ENCODE data around the gene ERG. TPM values are rescaled to one million over a fixed set of nuclear protein-coding genes. Genes with fewer than 3 reads are reported as not detected.

ERG gene
- polyA plus RNA-seq, 1 of the 3 experiments (the other 2 are of a cell fraction), result not detected

DNA sequence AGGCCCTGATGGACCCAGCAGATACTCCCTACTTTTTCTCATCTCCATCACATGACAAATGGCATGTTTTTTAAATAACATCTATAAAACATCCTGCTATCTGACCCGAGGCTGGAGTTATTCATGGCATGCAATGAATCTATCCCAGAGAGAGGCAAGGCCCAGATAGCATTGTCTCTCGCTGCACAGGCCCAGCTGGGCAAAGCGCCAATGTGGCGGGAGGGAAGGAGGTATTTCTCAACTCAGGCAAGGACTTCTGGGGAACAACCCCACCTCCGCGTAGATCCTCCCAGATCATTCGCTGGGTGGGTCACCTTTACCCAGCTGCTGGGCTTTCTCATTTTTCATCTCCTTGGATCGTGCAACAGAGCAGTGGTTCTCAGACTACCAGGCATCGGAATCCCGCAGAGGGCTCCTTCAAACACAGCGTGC lies 59.8 kb downstream of the ERG start (continued):
- TF ChIP-seq EZH2phosphoT487 (IDR thresholded peaks at IDR 0.05; ENCODE audit: borderline replicate concordance, low read depth) (no peak), TEAD4 (IDR thresholded peaks at IDR 0.05; ENCODE audit: borderline replicate concordance, insufficient read depth) (peak; percentile 77), MEF2A (IDR thresholded peaks at IDR 0.05; ENCODE audit: borderline replicate concordance, low read depth) (no peak), GABPA (IDR thresholded peaks at IDR 0.05; ENCODE audit: low read depth) (no peak), FOXM1 (IDR thresholded peaks at IDR 0.05; ENCODE audit: low read depth) (no peak), TAF1 (IDR thresholded peaks at IDR 0.05; ENCODE audit: borderline replicate concordance, low read depth, low read length) (no peak), TCF12 (IDR thresholded peaks at IDR 0.05) (peak; percentile 68), RXRA (IDR thresholded peaks at IDR 0.05; ENCODE audit: borderline replicate concordance, low read depth) (peak; percentile 42; the same call in 1 of the 2 replicates), JUND (IDR thresholded peaks at IDR 0.05) (peak; percentile 64), NFIC (IDR thresholded peaks at IDR 0.05; ENCODE audit: borderline replicate concordance) (peak; percentile 91), RAD21 (IDR thresholded peaks at IDR 0.05; ENCODE audit: low read length) (no peak), YY1 (IDR thresholded peaks at IDR 0.05; ENCODE audit: low read depth) (no peak), CHD2 (IDR thresholded peaks at IDR 0.05; ENCODE audit: low read length, partially characterized antibody) (no peak), MXI1 (IDR thresholded peaks at IDR 0.05; ENCODE audit: low read depth, low read length) (no peak), EP300 (IDR thresholded peaks at IDR 0.05; ENCODE audit: borderline replicate concordance in 1 of 2, low read depth in 1 of 2, low read length in 1 of 2) (peak in 1 of 2 experiments; percentile 62; a peak in 1 of 4 replicates), NRF1 (IDR thresholded peaks at IDR 0.05; ENCODE audit: low read depth, low read length) (no peak), SMC3 (IDR thresholded peaks at IDR 0.05; ENCODE audit: low read depth, low read length) (no peak), FOSL2 (IDR thresholded peaks at IDR 0.05; ENCODE audit: borderline replicate concordance, low read depth) (peak; percentile 29), POLR2AphosphoS5 (IDR thresholded peaks at IDR 0.05; ENCODE audit: low read depth, low read length) (peak; percentile 37; the same call in 1 of the 2 replicates)
- TF ChIP-seq, protein P1, sequence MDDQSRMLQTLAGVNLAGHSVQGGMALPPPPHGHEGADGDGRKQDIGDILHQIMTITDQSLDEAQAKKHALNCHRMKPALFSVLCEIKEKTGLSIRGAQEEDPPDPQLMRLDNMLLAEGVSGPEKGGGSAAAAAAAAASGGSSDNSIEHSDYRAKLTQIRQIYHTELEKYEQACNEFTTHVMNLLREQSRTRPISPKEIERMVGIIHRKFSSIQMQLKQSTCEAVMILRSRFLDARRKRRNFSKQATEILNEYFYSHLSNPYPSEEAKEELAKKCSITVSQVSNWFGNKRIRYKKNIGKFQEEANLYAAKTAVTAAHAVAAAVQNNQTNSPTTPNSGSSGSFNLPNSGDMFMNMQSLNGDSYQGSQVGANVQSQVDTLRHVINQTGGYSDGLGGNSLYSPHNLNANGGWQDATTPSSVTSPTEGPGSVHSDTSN (IDR thresholded peaks at IDR 0.05), result peak; percentile 64; the same call in 1 of the 2 replicates
- TF ChIP-seq, protein P2, sequence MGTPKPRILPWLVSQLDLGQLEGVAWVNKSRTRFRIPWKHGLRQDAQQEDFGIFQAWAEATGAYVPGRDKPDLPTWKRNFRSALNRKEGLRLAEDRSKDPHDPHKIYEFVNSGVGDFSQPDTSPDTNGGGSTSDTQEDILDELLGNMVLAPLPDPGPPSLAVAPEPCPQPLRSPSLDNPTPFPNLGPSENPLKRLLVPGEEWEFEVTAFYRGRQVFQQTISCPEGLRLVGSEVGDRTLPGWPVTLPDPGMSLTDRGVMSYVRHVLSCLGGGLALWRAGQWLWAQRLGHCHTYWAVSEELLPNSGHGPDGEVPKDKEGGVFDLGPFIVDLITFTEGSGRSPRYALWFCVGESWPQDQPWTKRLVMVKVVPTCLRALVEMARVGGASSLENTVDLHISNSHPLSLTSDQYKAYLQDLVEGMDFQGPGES (IDR thresholded peaks at IDR 0.05; ENCODE audit: low read depth, low read length), result no peak
- TF ChIP-seq, protein P3, sequence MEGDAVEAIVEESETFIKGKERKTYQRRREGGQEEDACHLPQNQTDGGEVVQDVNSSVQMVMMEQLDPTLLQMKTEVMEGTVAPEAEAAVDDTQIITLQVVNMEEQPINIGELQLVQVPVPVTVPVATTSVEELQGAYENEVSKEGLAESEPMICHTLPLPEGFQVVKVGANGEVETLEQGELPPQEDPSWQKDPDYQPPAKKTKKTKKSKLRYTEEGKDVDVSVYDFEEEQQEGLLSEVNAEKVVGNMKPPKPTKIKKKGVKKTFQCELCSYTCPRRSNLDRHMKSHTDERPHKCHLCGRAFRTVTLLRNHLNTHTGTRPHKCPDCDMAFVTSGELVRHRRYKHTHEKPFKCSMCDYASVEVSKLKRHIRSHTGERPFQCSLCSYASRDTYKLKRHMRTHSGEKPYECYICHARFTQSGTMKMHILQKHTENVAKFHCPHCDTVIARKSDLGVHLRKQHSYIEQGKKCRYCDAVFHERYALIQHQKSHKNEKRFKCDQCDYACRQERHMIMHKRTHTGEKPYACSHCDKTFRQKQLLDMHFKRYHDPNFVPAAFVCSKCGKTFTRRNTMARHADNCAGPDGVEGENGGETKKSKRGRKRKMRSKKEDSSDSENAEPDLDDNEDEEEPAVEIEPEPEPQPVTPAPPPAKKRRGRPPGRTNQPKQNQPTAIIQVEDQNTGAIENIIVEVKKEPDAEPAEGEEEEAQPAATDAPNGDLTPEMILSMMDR (IDR thresholded peaks at IDR 0.05), result no peak
- TF ChIP-seq, protein P4, sequence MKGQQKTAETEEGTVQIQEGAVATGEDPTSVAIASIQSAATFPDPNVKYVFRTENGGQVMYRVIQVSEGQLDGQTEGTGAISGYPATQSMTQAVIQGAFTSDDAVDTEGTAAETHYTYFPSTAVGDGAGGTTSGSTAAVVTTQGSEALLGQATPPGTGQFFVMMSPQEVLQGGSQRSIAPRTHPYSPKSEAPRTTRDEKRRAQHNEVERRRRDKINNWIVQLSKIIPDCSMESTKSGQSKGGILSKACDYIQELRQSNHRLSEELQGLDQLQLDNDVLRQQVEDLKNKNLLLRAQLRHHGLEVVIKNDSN (IDR thresholded peaks at IDR 0.05; ENCODE audit: borderline replicate concordance, low read depth), result peak; percentile 64; the same call in 1 of the 2 replicates
- TF ChIP-seq, protein P5, sequence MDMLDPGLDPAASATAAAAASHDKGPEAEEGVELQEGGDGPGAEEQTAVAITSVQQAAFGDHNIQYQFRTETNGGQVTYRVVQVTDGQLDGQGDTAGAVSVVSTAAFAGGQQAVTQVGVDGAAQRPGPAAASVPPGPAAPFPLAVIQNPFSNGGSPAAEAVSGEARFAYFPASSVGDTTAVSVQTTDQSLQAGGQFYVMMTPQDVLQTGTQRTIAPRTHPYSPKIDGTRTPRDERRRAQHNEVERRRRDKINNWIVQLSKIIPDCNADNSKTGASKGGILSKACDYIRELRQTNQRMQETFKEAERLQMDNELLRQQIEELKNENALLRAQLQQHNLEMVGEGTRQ (IDR thresholded peaks at IDR 0.05; ENCODE audit: borderline replicate concordance, low read depth, low read length), result no peak
